ENCODE results near the gene NDUFS6.

GRCh38 chr5:1864896-1865440, 63.8 kb downstream of the NDUFS6 start:
- TF ChIP-seq TAF1 (IDR thresholded peaks at IDR 0.05; ENCODE audit: low read depth) (no peak), CEBPB (IDR thresholded peaks at IDR 0.05) (no peak), EP300 (IDR thresholded peaks at IDR 0.05; ENCODE audit: borderline replicate concordance) (no peak), REST (IDR thresholded peaks at IDR 0.05; ENCODE audit: low read depth) (no peak)

Data from Ishikawa (cell line).